Left lung (tissue), 10 donors: Measurements from ENCODE around the gene FGD3. TPM values are rescaled to one million over a fixed set of nuclear protein-coding genes. Genes with fewer than 3 reads are reported as not detected.
A peak's percentile ranks its signal among the peaks of the same experiment; 100 is the strongest.

Source experiments
- ATAC-seq: fragments of 200-7000 bp; cut with Tn5 transposase; one replicate; pipeline ENCODE4 v1.9.1; 2020; ENCODE audit warnings: moderate library complexity
- DNase-seq, 4 donors: peaks; one replicate each; pipeline ENCODE4 v3.0.0-alpha.2; 2013 to 2020
- H3K27ac ChIP-seq, 2 donors: fragments of 200-600 bp; sonication (generic) in 1 of 2; one replicate each; pipeline versions ENCODE4 v1.5.0 to v1.8.0; 2020 to 2021
- H3K27me3 ChIP-seq, 2 donors: fragments of 200-600 bp; sonication (generic) in 1 of 2; one replicate each; pipeline versions ENCODE4 v1.5.0 to v1.8.0; 2020 to 2021
- H3K36me3 ChIP-seq, 2 donors: fragments of 200-600 bp; sonication (generic) in 1 of 2; one replicate each; pipeline versions ENCODE4 v1.5.0 to v1.8.0; 2020 to 2021
- H3K4me1 ChIP-seq, 2 donors: fragments of 200-600 bp; one replicate each; pipeline ENCODE4 v1.8.0; 2021
- H3K4me3 ChIP-seq, 2 donors: fragments of 200-600 bp; sonication (generic) in 1 of 2; one replicate each; pipeline versions ENCODE4 v1.5.0 to v1.8.0; 2020 to 2021; ENCODE audit warnings: mild to moderate bottlenecking in 1 of 2
- H3K9me3 ChIP-seq, 2 donors: fragments of 200-600 bp; sonication (generic) in 1 of 2; one replicate each; pipeline versions ENCODE4 v1.5.0 to v1.8.0; 2020 to 2021
- CTCF ChIP-seq, 2 donors: fragments of 200-600 bp; sonication (generic) in 1 of 2; IDR thresholded peaks; one replicate each; pipeline versions ENCODE4 v1.5.0 to v1.8.0; 2021; ENCODE audit warnings: antibody characterized with exemption in 2 of 2
- intact Hi-C, 2 donors: fragments of 100-400 bp; cut with DNase I; formaldehyde crosslinking; loops; one replicate each; pipeline versions ENCODE4 v1.11.2 to v1.14.2; 2022
- polyA plus RNA-seq, 6 donors: library from polyadenylated mRNA; unstranded; fragments of 120-200 nt; gene quantifications; one replicate each; pipeline ENCODE4 v1.2.1, GENCODE V29; 2013; ENCODE audit not compliant: insufficient read length in 6 of 6
- total RNA-seq, 2 donors: library from RNA; stranded (reverse); fragmentation: NEBNext Ultra II Directional; extraction: Animal tissue kit (Norgen Biotek cat#: 25700); gene quantifications; one replicate each; pipeline ENCODE4 v1.2.1, GENCODE V29; 2021
- donor health status: DM: no; HTN: yes; CAD: no.
- donor health status: DM: no; HTN: no; CAD: no.

The FGD3 gene
- total and polyA plus RNA-seq, 8 donors: 4.2 to 29.9 (median 7.8) TPM

DNA sequence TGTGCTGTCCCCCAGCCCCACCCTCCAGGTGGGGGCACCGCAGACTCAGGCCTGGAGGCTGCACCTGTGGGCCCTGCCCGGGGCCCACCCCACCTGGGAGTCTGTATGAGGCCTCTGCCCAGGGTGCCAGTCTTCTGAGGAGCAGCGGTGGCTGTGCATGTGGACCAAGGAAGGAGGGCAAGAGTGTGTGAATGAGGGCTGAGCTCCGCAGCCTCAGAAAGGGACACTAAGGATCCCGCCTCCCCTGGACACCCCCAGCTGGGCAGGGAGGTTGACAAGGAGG, 19.1 kb downstream of the FGD3 start:
- Histone ChIP-seq H3K27ac (peak overlapping the region in 1 of 2 donors; percentile 94), H3K4me3 (peak overlapping the region in 1 of 2 donors; percentile 64), H3K9me3 (peaks cover 0 to 4% of the 10 kb centered on the region in 2 donors), H3K36me3 (no peaks in the 10 kb centered on the region), H3K4me1 (peaks cover 0 to 91% of the 10 kb centered on the region in 2 donors), H3K27me3 (no peaks in the 10 kb centered on the region)
- intact Hi-C loops: no loop called here
- no peak for ATAC-seq
- no peak for TF ChIP-seq CTCF (IDR thresholded peaks at IDR 0.05)
- no peak for DNase-seq

GRCh38 chr9:92968081-92968480, 20.8 kb downstream of the FGD3 start:
- no peak overlapping the region for H3K27ac ChIP-seq
- DNase-seq: no peak
- no peaks in the 10 kb centered on the region for H3K36me3 ChIP-seq
- intact Hi-C loops: no loop called here
- no peaks in the 10 kb centered on the region for H3K27me3 ChIP-seq
- peaks cover 0 to 92% of the 10 kb centered on the region in 2 donors for H3K4me1 ChIP-seq
- TF ChIP-seq CTCF (IDR thresholded peaks at IDR 0.05): no peak
- H3K9me3 ChIP-seq: no peaks in the 10 kb centered on the region
- H3K4me3 ChIP-seq: no peak overlapping the region
- no peak for ATAC-seq

DNA sequence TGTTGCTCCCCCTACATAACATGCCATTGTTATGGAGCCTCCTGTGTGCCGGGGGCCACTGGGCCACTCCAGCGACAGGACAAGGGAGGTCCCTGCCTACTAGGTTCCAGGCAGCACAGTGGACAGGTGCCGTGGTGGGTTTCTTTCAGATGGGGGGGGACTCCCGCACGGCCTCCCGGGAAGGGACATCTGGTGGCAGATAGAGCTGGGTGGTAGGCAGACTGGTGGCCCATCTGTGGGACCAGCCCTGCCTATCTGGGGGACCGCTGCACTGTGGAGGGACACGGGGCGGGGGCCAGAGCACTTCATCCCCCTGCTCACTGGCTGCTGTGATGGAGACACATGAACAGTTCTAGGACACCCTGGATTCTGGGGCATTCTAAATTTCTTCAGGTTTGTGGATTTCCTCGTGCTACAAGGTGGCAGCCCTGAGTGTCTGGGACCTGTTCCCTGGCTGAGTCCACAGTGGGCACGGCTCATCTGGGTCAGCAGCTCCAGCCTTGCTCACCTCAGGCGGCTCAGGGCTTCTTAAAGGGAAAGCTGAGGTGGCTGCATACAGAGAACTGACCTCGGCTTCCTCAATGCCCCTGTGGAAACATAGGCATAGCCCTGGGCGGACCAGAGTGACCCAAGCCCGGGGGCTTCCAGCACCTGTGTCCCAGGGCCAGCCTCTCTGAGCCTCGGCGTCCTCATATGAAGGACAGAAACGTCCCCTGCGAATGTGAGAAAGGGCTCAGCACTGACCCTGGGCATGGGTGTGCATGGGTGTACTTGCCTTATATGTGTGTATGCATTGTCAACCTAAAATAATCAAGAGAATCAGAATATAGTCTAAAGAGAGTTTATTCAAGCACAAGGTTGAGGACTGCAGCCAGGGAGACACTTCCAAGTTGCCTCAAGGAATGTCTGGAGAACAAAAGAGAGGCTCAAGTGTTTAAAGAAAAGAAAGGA, 22.5 kb downstream of the FGD3 start:
- peak; percentile 7 for ATAC-seq
- DNase-seq: no peak
- peak overlapping the region; percentile 28 to 35 for H3K27ac ChIP-seq
- no peak for TF ChIP-seq CTCF (IDR thresholded peaks at IDR 0.05)
- peaks cover 0 to under 1% of the 10 kb centered on the region in 2 donors for H3K36me3 ChIP-seq
- no peaks in the 10 kb centered on the region for H3K9me3 ChIP-seq
- H3K4me3 ChIP-seq: no peak overlapping the region
- H3K4me1 ChIP-seq: peaks cover 0 to 98% of the 10 kb centered on the region in 2 donors
- intact Hi-C loops: no loop called here
- no peaks in the 10 kb centered on the region for H3K27me3 ChIP-seq

DNA sequence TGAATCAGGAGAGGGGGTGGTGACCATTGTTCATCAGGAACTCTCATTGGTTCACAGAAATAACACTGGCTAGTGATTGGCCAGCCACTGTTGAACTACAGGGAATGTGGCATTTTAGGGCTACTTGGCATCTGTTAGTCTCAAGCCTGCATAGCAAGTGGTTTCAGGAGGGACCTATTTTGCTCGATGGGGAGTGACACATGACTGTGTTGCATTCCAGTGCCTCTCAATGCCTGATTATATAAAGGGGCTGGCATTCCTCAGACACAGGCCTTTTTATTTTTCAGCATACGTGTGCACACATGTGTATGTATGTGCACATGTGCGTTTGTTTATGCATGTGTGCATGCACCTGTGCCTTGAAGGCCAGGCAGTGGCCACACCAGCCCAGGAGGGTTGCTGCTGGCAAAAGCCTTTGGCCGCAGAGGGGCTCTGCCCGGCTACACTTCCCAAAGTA, 23.2 kb downstream of the FGD3 start:
- no peak for TF ChIP-seq CTCF (IDR thresholded peaks at IDR 0.05)
- no peaks in the 10 kb centered on the region for H3K9me3 ChIP-seq
- intact Hi-C loops: no loop called here
- peaks cover 0 to 8% of the 10 kb centered on the region in 2 donors for H3K36me3 ChIP-seq
- ATAC-seq (peak; percentile 81), DNase-seq (peak in 1 of 4 donors; percentile 13)
- H3K4me3 ChIP-seq: no peak overlapping the region
- H3K4me1 ChIP-seq: peaks cover 0 to 95% of the 10 kb centered on the region in 2 donors
- peak overlapping the region; percentile 35 to 65 for H3K27ac ChIP-seq
- no peaks in the 10 kb centered on the region for H3K27me3 ChIP-seq

- Histone ChIP-seq H3K4me3 (no peak overlapping the region), H3K27me3 (no peaks in the 10 kb centered on the region), H3K36me3 (peaks cover 0 to 14% of the 10 kb centered on the region in 2 donors), H3K4me1 (peaks cover 0 to 88% of the 10 kb centered on the region in 2 donors), H3K9me3 (no peaks in the 10 kb centered on the region), H3K27ac (peak overlapping the region; percentile 35 to 65)
- intact Hi-C loops: no loop called here
- no peak for TF ChIP-seq CTCF (IDR thresholded peaks at IDR 0.05)
- no peak for ATAC-seq
- DNase-seq: no peak
These were observed 23.8 kb downstream of the FGD3 start for GRCh38 chr9:92971121-92971520.
